ENCODE measurements around the gene IFNLR1. TPM values are rescaled to one million over a fixed set of nuclear protein-coding genes. Genes with fewer than 3 reads are reported as not detected.
A peak's percentile ranks its signal among the peaks of the same experiment; 100 is the strongest.

IFNLR1 gene
- total RNA-seq, 2 experiments from 2014 or later, result 1.2 to 1.3 TPM

DNA sequence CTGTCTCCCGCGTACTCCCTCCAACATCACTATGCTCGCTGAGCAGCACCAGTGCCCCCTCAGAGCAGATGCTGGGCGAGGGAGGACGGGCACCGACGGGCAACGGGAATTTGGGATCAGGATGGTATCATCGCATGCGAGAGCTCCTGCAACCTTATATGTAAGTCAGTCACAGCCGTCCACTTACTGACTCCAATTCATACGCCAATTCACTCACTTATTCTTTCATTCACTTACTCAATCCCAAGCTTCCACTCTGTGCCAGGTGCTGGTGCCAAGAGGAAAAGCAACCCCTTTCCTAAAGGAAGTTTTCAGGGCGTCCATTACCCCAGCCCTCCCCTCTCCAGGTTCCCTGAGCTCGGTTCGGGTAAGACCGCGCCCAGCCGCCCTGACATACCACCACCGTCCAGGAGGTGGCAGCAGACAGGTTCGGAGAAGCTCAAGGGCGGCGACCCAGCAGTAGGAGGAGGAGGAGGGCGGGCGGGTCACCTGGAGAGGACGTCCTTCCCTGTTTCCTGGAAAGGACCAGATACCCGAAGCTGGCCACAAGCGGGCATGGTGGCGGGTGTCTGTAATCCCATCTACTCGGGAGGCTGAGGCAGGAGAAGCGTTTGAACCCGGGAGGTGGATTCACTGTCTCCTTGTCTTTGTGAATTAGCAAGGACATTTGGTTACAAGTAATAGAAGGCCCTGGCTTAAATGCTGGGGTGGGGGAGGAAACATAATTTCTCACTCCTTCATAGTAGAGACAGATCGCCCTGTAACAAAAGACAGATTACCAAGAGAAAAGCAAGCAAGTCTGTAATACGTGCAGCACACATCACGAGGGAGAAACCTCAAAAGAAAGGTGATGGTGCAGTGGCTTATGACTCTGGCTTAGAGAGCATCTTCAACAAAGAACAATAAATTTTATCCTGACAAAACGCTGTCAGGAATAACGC is 36.6 kb downstream of the IFNLR1 start:
- Histone ChIP-seq H3K27me3 (ENCODE audit: control insufficient read depth in 1 of 2, insufficient read depth in 2 of 2, low read length in 2 of 2) (peaks cover 11 to 23% of the 10 kb centered on the region in 2 experiments), H3K4me3 (ENCODE audit: low read length) (peak overlapping the region; percentile 31), H3K36me3 (ENCODE audit: insufficient read depth, low read length) (no peaks in the 10 kb centered on the region), H3K4me1 (ENCODE audit: insufficient read depth, low read length) (peaks cover 12% of the 10 kb centered on the region), H3K9me3 (ENCODE audit: control insufficient read depth in 1 of 2, insufficient read depth in 1 of 2, low read length in 2 of 2) (no peaks in the 10 kb centered on the region), H3K27ac (ENCODE audit: low read depth in 1 of 2, low read length in 2 of 2) (no peak overlapping the region)
- POLR2A ChIA-PET, result interaction anchor here (0.7 to 1.1 kb wide), 2 partner anchors 241 to 243 kb away, joined by 3 read pairs; no protein-coding TSS in a partner anchor
- H3K36me3 Mint-ChIP-seq (ENCODE audit: low read depth), result no peaks in the 10 kb centered on the region
- TF ChIP-seq CTCF (IDR thresholded peaks at IDR 0.05), result peak; percentile 87
- intact Hi-C loops (cut with DNase I, micrococcal nuclease), result loop anchor here (1.0 to 2.0 kb wide), 3 partner anchors 241 to 486 kb away; no protein-coding TSS in a partner anchor
- H3K27ac Mint-ChIP-seq, result no peak overlapping the region
- H3K9me3 Mint-ChIP-seq, result no peaks in the 10 kb centered on the region
- H3K4me3 Mint-ChIP-seq, result peak overlapping the region; percentile 44
- DNase-seq, result peak; percentile 76 to 91 (median 87)
- ATAC-seq (ENCODE audit: poor library complexity), result peak; percentile 98
- peaks cover 11% of the 10 kb centered on the region for H3K4me1 Mint-ChIP-seq (ENCODE audit: low read depth)
- CTCF ChIA-PET, result interaction anchor here (0.5 to 2.4 kb wide), 28 partner anchors 8 to 685 kb away, joined by 3 to 21 read pairs (median 4); no protein-coding TSS in a partner anchor
- peaks cover 46% of the 10 kb centered on the region for H3K27me3 Mint-ChIP-seq

- TF ChIP-seq CTCF (IDR thresholded peaks at IDR 0.05), result no peak
- no peaks in the 10 kb centered on the region for H3K9me3 ChIP-seq (ENCODE audit: control insufficient read depth in 1 of 2, insufficient read depth in 1 of 2, low read length in 2 of 2)
- no peak overlapping the region for H3K27ac ChIP-seq (ENCODE audit: low read depth in 1 of 2, low read length in 2 of 2)
- no peaks in the 10 kb centered on the region for H3K36me3 ChIP-seq (ENCODE audit: insufficient read depth, low read length)
- Mint-ChIP-seq H3K27me3 (peaks cover 46% of the 10 kb centered on the region), H3K9me3 (no peaks in the 10 kb centered on the region), H3K36me3 (ENCODE audit: low read depth) (no peaks in the 10 kb centered on the region), H3K4me1 (ENCODE audit: low read depth) (peaks cover 11% of the 10 kb centered on the region), H3K4me3 (no peak overlapping the region), H3K27ac (no peak overlapping the region)
- ATAC-seq (ENCODE audit: poor library complexity) (no peak), DNase-seq (peak in 4 of 14 experiments; percentile 8 to 64 (median 43))
- H3K4me3 ChIP-seq (ENCODE audit: low read length), result no peak overlapping the region
- ChIA-PET POLR2A (interaction anchor here (0.7 to 1.1 kb wide), 2 partner anchors 242 to 243 kb away, joined by 3 read pairs; no protein-coding TSS in a partner anchor), CTCF (interaction anchor here (0.6 to 2.4 kb wide), 24 partner anchors 9 to 685 kb away, joined by 3 to 21 read pairs (median 4); no protein-coding TSS in a partner anchor)
- H3K4me1 ChIP-seq (ENCODE audit: insufficient read depth, low read length), result peaks cover 12% of the 10 kb centered on the region
- peaks cover 11 to 23% of the 10 kb centered on the region in 2 experiments for H3K27me3 ChIP-seq (ENCODE audit: control insufficient read depth in 1 of 2, insufficient read depth in 2 of 2, low read length in 2 of 2)
- intact Hi-C loops (cut with DNase I, micrococcal nuclease), result loop anchor here (1.0 to 2.0 kb wide), 4 partner anchors 51 to 487 kb away; no protein-coding TSS in a partner anchor
Measured at GRCh38 chr1:24149866-24150233, 37.2 kb downstream of the IFNLR1 start.

DNA sequence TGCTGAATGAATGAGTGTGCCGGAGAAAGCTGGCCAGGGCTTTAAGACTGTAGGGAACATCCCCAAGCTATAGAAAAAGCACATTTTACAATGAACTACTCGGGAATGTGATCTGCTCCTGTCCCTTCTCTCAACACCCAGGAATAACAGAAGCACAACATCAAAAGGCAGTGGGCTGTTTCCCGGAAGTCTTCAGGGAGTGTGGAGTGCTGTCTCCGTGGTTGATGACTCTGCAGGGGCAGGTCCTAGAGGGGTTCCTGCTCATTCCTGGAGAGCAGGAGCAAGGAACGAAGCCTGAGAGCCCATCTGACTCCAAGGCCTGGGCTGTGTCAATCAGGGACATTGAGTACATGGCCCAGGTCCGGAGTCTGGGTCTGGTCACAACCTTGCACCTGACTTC is 39.3 kb downstream of the IFNLR1 start:
- Histone ChIP-seq H3K36me3 (ENCODE audit: insufficient read depth, low read length) (no peaks in the 10 kb centered on the region), H3K4me3 (ENCODE audit: low read length) (no peak overlapping the region), H3K27ac (ENCODE audit: low read depth in 1 of 2, low read length in 2 of 2) (no peak overlapping the region), H3K27me3 (ENCODE audit: control insufficient read depth in 1 of 2, insufficient read depth in 2 of 2, low read length in 2 of 2) (peaks cover 11 to 19% of the 10 kb centered on the region in 2 experiments), H3K4me1 (ENCODE audit: insufficient read depth, low read length) (peaks cover 12% of the 10 kb centered on the region), H3K9me3 (ENCODE audit: control insufficient read depth in 1 of 2, insufficient read depth in 1 of 2, low read length in 2 of 2) (no peaks in the 10 kb centered on the region)
- ATAC-seq (ENCODE audit: poor library complexity) (no peak), DNase-seq (no peak)
- no peaks in the 10 kb centered on the region for H3K9me3 Mint-ChIP-seq
- POLR2A ChIA-PET, result no interaction called here
- no peaks in the 10 kb centered on the region for H3K36me3 Mint-ChIP-seq (ENCODE audit: low read depth)
- H3K4me3 Mint-ChIP-seq, result no peak overlapping the region
- H3K27me3 Mint-ChIP-seq, result peaks cover 46% of the 10 kb centered on the region
- H3K4me1 Mint-ChIP-seq (ENCODE audit: low read depth), result peaks cover 11% of the 10 kb centered on the region
- CTCF ChIA-PET, result no interaction called here
- TF ChIP-seq CTCF (IDR thresholded peaks at IDR 0.05), result no peak
- intact Hi-C loops (cut with DNase I, micrococcal nuclease), result loop anchor here in 1 of 2 experiments (2.0 kb wide), 1 partner anchor 53 kb away; no protein-coding TSS in a partner anchor
- no peak overlapping the region for H3K27ac Mint-ChIP-seq
